HCT116 (cell line): ENCODE measurements around the gene C4BPA. TPM values are rescaled to one million over a fixed set of nuclear protein-coding genes. Genes with fewer than 3 reads are reported as not detected.

Experiments
- ATAC-seq: fragments of 200-7000 bp; cut with Tn5 transposase; 2 replicates; pipeline ENCODE4 v1.9.1; 2020; ENCODE audit warnings: mild to moderate bottlenecking, moderate library complexity
- BruUV-seq: library from RNA; stranded (reverse); fragments of 400-500 nt; replicated peaks from 2 replicates; lab custom pipeline; 2021; lab: Mats Ljungman, UMichigan
- CTCF ChIA-PET: fragments of 300-600 bp; sonication (Branson Sonifier 250); formaldehyde crosslinking; loops from one replicate; lab custom pipeline; 2021; ENCODE audit warnings: antibody characterized with exemption; lab: Charles Lee
- POLR2A ChIA-PET: fragments of 300-600, 350-600 bp; sonication (Branson Sonifier 250); formaldehyde crosslinking; loops from one replicate; lab custom pipeline; 2021; ENCODE audit warnings: antibody characterized with exemption; lab: Charles Lee
- RAD21 ChIA-PET, 2 experiments: fragments of 300-600 bp; sonication (Branson Sonifier 250); formaldehyde crosslinking; loops; one replicate each; lab custom pipeline; 2023; ENCODE audit warnings: low total read pairs in 2 of 2; ENCODE audit not compliant: uncharacterized antibody in 2 of 2, unreplicated experiment in 2 of 2, low non-redundant PET in 1 of 2; lab: Charles Lee
- DNase-seq: peaks from one replicate; pipeline ENCODE4 v3.0.0-alpha.2; 2010; ENCODE audit warnings: low read depth, low spot score
- H2AFZ ChIP-seq: fragments of 200-600 bp; shearing (Covaris generic), sonication (generic); 2 replicates; pipeline ENCODE4 v1.6.1; 2017; ENCODE audit warnings: low read depth, mixed run types, mixed read lengths, antibody characterized with exemption, low read length; ENCODE audit not compliant: poor library complexity, severe bottlenecking
- H3K27ac ChIP-seq: 2 replicates; pipeline ENCODE4 v1.5.1; 2012; ENCODE audit warnings: low read depth, low read length
- H3K27me3 ChIP-seq: fragments of 200-600 bp; sonication (generic); 2 replicates; pipeline ENCODE4 v1.6.1; 2016; ENCODE audit warnings: mixed run types, low read length, mixed read lengths; ENCODE audit not compliant: insufficient read depth
- H3K36me3 ChIP-seq, 2 experiments: fragments of 200-500 bp in 1 of 2; fragments of 200-600 bp in 1 of 2; sonication (Bioruptor generic) in 1 of 2; sonication (generic) in 1 of 2; 2 replicates each; pipeline versions ENCODE4 v1.5.1 to v1.6.1; 2014 to 2016; ENCODE audit warnings: low read length in 2 of 2, inconsistent platforms in 1 of 2, mixed read lengths in 1 of 2, mixed run types in 1 of 2; ENCODE audit not compliant: insufficient read depth in 2 of 2, control insufficient read depth in 1 of 2
- H3K4me1 ChIP-seq, 2 experiments: fragments of 200-600 bp in 1 of 2; sonication (generic) in 1 of 2; 2 replicates each; pipeline versions ENCODE4 v1.5.1 to v1.6.1; 2012 to 2017; ENCODE audit warnings: low read length in 2 of 2, inconsistent platforms in 1 of 2, mild to moderate bottlenecking in 1 of 2, mixed read lengths in 1 of 2, mixed run types in 1 of 2, moderate library complexity in 1 of 2; ENCODE audit not compliant: insufficient read depth in 2 of 2, control insufficient read depth in 1 of 2
- H3K4me2 ChIP-seq: fragments of 200-600 bp; sonication (generic); 2 replicates; pipeline ENCODE4 v1.6.1; 2017; ENCODE audit warnings: mixed run types, low read length, mixed read lengths
- H3K4me3 ChIP-seq, 2 experiments: fragments of 200-600 bp in 1 of 2; sonication (generic) in 1 of 2; replicated peaks in 1 of 2; 2 replicates each; pipeline ENCODE4 v1.5.1; 2011 to 2016; ENCODE audit warnings: low read length in 2 of 2, control low read depth in 1 of 2, low read depth in 1 of 2, mild to moderate bottlenecking in 1 of 2, mixed read lengths in 1 of 2, mixed run types in 1 of 2
- H3K79me2 ChIP-seq: fragments of 200-600 bp; sonication (generic); 2 replicates; pipeline ENCODE4 v1.6.1; 2017; ENCODE audit warnings: mild to moderate bottlenecking, mixed run types, low read length, moderate library complexity, mixed read lengths; ENCODE audit not compliant: insufficient read depth
- H3K9ac ChIP-seq: fragments of 200-600 bp; sonication (generic); 2 replicates; pipeline ENCODE4 v1.6.1; 2016; ENCODE audit warnings: low read length, mixed read lengths
- H3K9me2 ChIP-seq: fragments of 200-600 bp; sonication (generic), shearing (Covaris generic); 2 replicates; pipeline ENCODE4 v1.6.1; 2017; ENCODE audit warnings: mixed run types, mild to moderate bottlenecking, moderate library complexity; ENCODE audit not compliant: insufficient read depth
- H3K9me3 ChIP-seq, 2 experiments: fragments of 200-500 bp in 1 of 2; fragments of 200-600 bp in 1 of 2; sonication (Bioruptor generic) in 1 of 2; sonication (generic) in 1 of 2; 2 replicates each; pipeline ENCODE4 v1.6.1; 2014 to 2017; ENCODE audit warnings: low read length in 2 of 2, mixed read lengths in 2 of 2, inconsistent platforms in 1 of 2, low read depth in 1 of 2, mild to moderate bottlenecking in 1 of 2, mixed run types in 1 of 2, moderate library complexity in 1 of 2; ENCODE audit not compliant: control insufficient read depth in 1 of 2, insufficient read depth in 1 of 2
- H4K20me1 ChIP-seq: fragments of 200-600 bp; sonication (generic), shearing (Covaris generic); 2 replicates; pipeline ENCODE4 v1.6.1; 2017; ENCODE audit warnings: mixed run types, mild to moderate bottlenecking, moderate library complexity; ENCODE audit not compliant: insufficient read depth
- CBX3 ChIP-seq: IDR thresholded peaks from 2 replicates; pipeline ENCODE4 v1.6.1; 2012; ENCODE audit warnings: low read depth
- CEBPB ChIP-seq: IDR thresholded peaks from 2 replicates; pipeline ENCODE4 v1.6.1; 2012; ENCODE audit warnings: low read depth
- ELF1 ChIP-seq: IDR thresholded peaks from 2 replicates; pipeline ENCODE4 v1.6.1; 2012; ENCODE audit warnings: low read depth, borderline replicate concordance
- EZH2 ChIP-seq: fragments of 200-600 bp; sonication (generic); IDR thresholded peaks from 2 replicates; pipeline ENCODE4 v1.6.1; 2017; ENCODE audit warnings: antibody characterized with exemption, mixed run types
- JUND ChIP-seq: IDR thresholded peaks from 2 replicates; pipeline ENCODE4 v1.6.1; 2012
- RAD21 ChIP-seq: IDR thresholded peaks from 2 replicates; pipeline ENCODE4 v1.6.1; 2012; ENCODE audit warnings: low read depth, mild to moderate bottlenecking
- SIN3A ChIP-seq: IDR thresholded peaks from 2 replicates; pipeline ENCODE4 v1.6.1; 2012; ENCODE audit warnings: low read depth
- SRF ChIP-seq: IDR thresholded peaks from 2 replicates; pipeline ENCODE4 v1.6.1; 2012; ENCODE audit warnings: low read depth
- TCF7L2 ChIP-seq: IDR thresholded peaks from 2 replicates; pipeline ENCODE4 v1.7.0; 2011; ENCODE audit warnings: borderline replicate concordance, inconsistent platforms; ENCODE audit not compliant: insufficient read depth, insufficient read length; ENCODE audit errors: extremely low read depth
- YY1 ChIP-seq: IDR thresholded peaks from 2 replicates; pipeline ENCODE4 v1.6.1; 2011; ENCODE audit warnings: low read length, low read depth, moderate library complexity, mild to moderate bottlenecking; ENCODE audit not compliant: insufficient replicate concordance; ENCODE audit errors: extremely low read depth
- ZNF274 ChIP-seq: fragments of 200-500 bp; sonication (Bioruptor generic); IDR thresholded peaks from 2 replicates; pipeline ENCODE4 v1.6.1; 2014; ENCODE audit warnings: mild to moderate bottlenecking, low read depth, low read length, inconsistent platforms
- intact Hi-C: fragments of 100-400 bp; cut with micrococcal nuclease; formaldehyde crosslinking; loops from 2 replicates; pipeline ENCODE4 v1.10.0; 2022
- total RNA-seq: library from RNA; stranded (reverse); gene quantifications from one replicate; pipeline ENCODE4 v1.2.1, GENCODE V29; 2021; ENCODE audit not compliant: unreplicated experiment
- TF ChIP-seq, protein P1 (sequence below): IDR thresholded peaks from 2 replicates; pipeline ENCODE4 v1.6.1; 2012; ENCODE audit warnings: low read depth
- TF ChIP-seq, protein P2 (sequence below): IDR thresholded peaks from 2 replicates; pipeline ENCODE4 v1.6.1; 2011; ENCODE audit warnings: mild to moderate bottlenecking, low read length, moderate library complexity; ENCODE audit not compliant: insufficient replicate concordance; ENCODE audit errors: extremely low read depth

Gene C4BPA
- total RNA-seq, 1 experiment from 2014 or later = 0.32 TPM

DNA sequence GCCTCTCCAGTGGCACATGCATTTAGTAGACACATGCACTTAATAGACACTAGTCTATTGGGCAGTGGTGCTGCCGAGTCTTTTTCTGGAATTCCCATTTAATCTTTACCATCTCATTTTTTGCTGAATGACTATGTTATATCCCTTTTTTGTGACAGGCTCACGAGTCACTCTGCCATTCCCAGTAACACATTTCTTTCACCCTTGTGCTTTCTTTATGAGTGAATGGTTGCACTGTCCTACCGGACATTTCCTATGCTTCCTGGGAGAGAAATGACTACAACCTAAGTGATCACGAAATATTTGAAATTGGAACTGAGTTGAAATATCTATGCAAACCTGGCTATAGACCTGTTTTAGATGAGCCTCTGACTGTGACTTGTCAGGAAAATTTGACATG, 70.9 kb downstream of the C4BPA start:
- H2AFZ ChIP-seq = no peak overlapping the region
- no TSS peak for BruUV-seq

More for the DNA sequence above, 70.9 kb downstream of the C4BPA start:
- Histone ChIP-seq H3K9ac (no peak overlapping the region), H3K4me2 (no peak overlapping the region), H3K27ac (no peak overlapping the region), H4K20me1 (no peaks in the 10 kb centered on the region), H3K4me1 (no peaks in the 10 kb centered on the region), H3K27me3 (no peaks in the 10 kb centered on the region), H3K4me3 (no peak overlapping the region), H3K36me3 (peaks cover 0 to 2% of the 10 kb centered on the region in 2 experiments; a peak in 2 of 4 replicates), H3K9me2 (no peaks in the 10 kb centered on the region), H3K79me2 (no peaks in the 10 kb centered on the region), H3K9me3 (no peaks in the 10 kb centered on the region)
- intact Hi-C loops = no loop called here
- TF ChIP-seq SIN3A (no peak), SRF (no peak), TCF7L2 (no peak), ELF1 (no peak), JUND (no peak), ZNF274 (no peak), CEBPB (no peak), CBX3 (no peak), RAD21 (no peak), EZH2 (no peak), YY1 (no peak)
- TF ChIP-seq, protein P1, sequence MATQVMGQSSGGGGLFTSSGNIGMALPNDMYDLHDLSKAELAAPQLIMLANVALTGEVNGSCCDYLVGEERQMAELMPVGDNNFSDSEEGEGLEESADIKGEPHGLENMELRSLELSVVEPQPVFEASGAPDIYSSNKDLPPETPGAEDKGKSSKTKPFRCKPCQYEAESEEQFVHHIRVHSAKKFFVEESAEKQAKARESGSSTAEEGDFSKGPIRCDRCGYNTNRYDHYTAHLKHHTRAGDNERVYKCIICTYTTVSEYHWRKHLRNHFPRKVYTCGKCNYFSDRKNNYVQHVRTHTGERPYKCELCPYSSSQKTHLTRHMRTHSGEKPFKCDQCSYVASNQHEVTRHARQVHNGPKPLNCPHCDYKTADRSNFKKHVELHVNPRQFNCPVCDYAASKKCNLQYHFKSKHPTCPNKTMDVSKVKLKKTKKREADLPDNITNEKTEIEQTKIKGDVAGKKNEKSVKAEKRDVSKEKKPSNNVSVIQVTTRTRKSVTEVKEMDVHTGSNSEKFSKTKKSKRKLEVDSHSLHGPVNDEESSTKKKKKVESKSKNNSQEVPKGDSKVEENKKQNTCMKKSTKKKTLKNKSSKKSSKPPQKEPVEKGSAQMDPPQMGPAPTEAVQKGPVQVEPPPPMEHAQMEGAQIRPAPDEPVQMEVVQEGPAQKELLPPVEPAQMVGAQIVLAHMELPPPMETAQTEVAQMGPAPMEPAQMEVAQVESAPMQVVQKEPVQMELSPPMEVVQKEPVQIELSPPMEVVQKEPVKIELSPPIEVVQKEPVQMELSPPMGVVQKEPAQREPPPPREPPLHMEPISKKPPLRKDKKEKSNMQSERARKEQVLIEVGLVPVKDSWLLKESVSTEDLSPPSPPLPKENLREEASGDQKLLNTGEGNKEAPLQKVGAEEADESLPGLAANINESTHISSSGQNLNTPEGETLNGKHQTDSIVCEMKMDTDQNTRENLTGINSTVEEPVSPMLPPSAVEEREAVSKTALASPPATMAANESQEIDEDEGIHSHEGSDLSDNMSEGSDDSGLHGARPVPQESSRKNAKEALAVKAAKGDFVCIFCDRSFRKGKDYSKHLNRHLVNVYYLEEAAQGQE = no peak
- TF ChIP-seq, protein P2, sequence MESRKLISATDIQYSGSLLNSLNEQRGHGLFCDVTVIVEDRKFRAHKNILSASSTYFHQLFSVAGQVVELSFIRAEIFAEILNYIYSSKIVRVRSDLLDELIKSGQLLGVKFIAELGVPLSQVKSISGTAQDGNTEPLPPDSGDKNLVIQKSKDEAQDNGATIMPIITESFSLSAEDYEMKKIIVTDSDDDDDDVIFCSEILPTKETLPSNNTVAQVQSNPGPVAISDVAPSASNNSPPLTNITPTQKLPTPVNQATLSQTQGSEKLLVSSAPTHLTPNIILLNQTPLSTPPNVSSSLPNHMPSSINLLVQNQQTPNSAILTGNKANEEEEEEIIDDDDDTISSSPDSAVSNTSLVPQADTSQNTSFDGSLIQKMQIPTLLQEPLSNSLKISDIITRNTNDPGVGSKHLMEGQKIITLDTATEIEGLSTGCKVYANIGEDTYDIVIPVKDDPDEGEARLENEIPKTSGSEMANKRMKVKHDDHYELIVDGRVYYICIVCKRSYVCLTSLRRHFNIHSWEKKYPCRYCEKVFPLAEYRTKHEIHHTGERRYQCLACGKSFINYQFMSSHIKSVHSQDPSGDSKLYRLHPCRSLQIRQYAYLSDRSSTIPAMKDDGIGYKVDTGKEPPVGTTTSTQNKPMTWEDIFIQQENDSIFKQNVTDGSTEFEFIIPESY = no peak
- POLR2A ChIA-PET = no interaction called here
- CTCF ChIA-PET = no interaction called here
- RAD21 ChIA-PET = no interaction called here
- no peak for DNase-seq
- ATAC-seq = no peak
